Measurements from ENCODE around the gene LPCAT3. TPM values are rescaled to one million over a fixed set of nuclear protein-coding genes. Genes with fewer than 3 reads are reported as not detected.

LPCAT3 gene
- total RNA-seq, 1 experiment from 2014 or later: 45.8 TPM

GRCh38 chr12:6958609-6959057, 59.6 kb downstream of the LPCAT3 start:
- H3K4me2 ChIP-seq (ENCODE audit: low read length): no peak overlapping the region
- no peaks in the 10 kb centered on the region for H3K27me3 ChIP-seq (ENCODE audit: insufficient read depth, low read length)
- DNase-seq (ENCODE audit: low read depth, low spot score) (no peak), ATAC-seq (no peak)
- H3K79me2 ChIP-seq (ENCODE audit: insufficient read depth, low read length): peaks cover 7% of the 10 kb centered on the region
- no peak for TF ChIP-seq TCF7L2 (IDR thresholded peaks at IDR 0.05; ENCODE audit: borderline replicate concordance, extremely low read depth, insufficient read depth, insufficient read length)
- no peak for TF ChIP-seq ATF3 (IDR thresholded peaks at IDR 0.05)
- no peak for TF ChIP-seq POLR2A (IDR thresholded peaks at IDR 0.05; ENCODE audit: borderline replicate concordance, extremely low read depth, insufficient read depth, insufficient read length)
- no peak overlapping the region for H3K27ac ChIP-seq (ENCODE audit: low read depth, low read length)
- ChIA-PET RAD21 (ENCODE audit: low non-redundant PET in 1 of 2, low total read pairs in 2 of 2, uncharacterized antibody in 2 of 2, unreplicated experiment in 2 of 2) (no interaction called here), CTCF (no interaction called here), POLR2A (interaction anchor here (9.9 kb wide), 1 partner anchor 12 kb away, joined by 269 read pairs; the partner anchor contains the start of genes C12orf57 and RNU7-1)
- H2AFZ ChIP-seq (ENCODE audit: low read depth, low read length, poor library complexity, severe bottlenecking): no peak overlapping the region
- no peaks in the 10 kb centered on the region for H4K20me1 ChIP-seq (ENCODE audit: insufficient read depth)
- no peaks in the 10 kb centered on the region for H3K9me2 ChIP-seq (ENCODE audit: insufficient read depth)
- no peak overlapping the region for H3K4me3 ChIP-seq (replicated peaks in 1 of 2; ENCODE audit: low read depth in 1 of 2, low read length in 2 of 2)
- BruUV-seq (replicated peaks): no TSS peak
- no peak overlapping the region for H3K9ac ChIP-seq (ENCODE audit: low read length)
- H3K9me3 ChIP-seq (ENCODE audit: control insufficient read depth in 1 of 2, insufficient read depth in 1 of 2, low read depth in 1 of 2, low read length in 2 of 2): no peaks in the 10 kb centered on the region
- no peaks in the 10 kb centered on the region; a peak in 1 of 4 replicates for H3K36me3 ChIP-seq (ENCODE audit: control insufficient read depth in 1 of 2, insufficient read depth in 2 of 2, low read length in 2 of 2)
- intact Hi-C loops (cut with micrococcal nuclease): no loop called here
- H3K4me1 ChIP-seq (ENCODE audit: control insufficient read depth in 1 of 2, insufficient read depth in 2 of 2, low read length in 2 of 2): peaks cover 15 to 27% of the 10 kb centered on the region in 2 experiments

GRCh38 chr12:6957741-6958608, 60.3 kb downstream of the LPCAT3 start:
- H3K4me2 ChIP-seq (ENCODE audit: low read length): no peak overlapping the region
- no peaks in the 10 kb centered on the region for H4K20me1 ChIP-seq (ENCODE audit: insufficient read depth)
- H3K4me3 ChIP-seq (replicated peaks in 1 of 2; ENCODE audit: low read depth in 1 of 2, low read length in 2 of 2): no peak overlapping the region
- H3K79me2 ChIP-seq (ENCODE audit: insufficient read depth, low read length): peaks cover under 1% of the 10 kb centered on the region; the same call in 1 of the 2 replicates
- H3K9me2 ChIP-seq (ENCODE audit: insufficient read depth): no peaks in the 10 kb centered on the region
- DNase-seq (ENCODE audit: low read depth, low spot score) (no peak), ATAC-seq (no peak)
- H3K36me3 ChIP-seq (ENCODE audit: control insufficient read depth in 1 of 2, insufficient read depth in 2 of 2, low read length in 2 of 2): no peaks in the 10 kb centered on the region
- H3K27ac ChIP-seq (ENCODE audit: low read depth, low read length): no peak overlapping the region
- intact Hi-C loops (cut with micrococcal nuclease): no loop called here
- RAD21 ChIA-PET (ENCODE audit: low non-redundant PET in 1 of 2, low total read pairs in 2 of 2, uncharacterized antibody in 2 of 2, unreplicated experiment in 2 of 2): no interaction called here
- POLR2A ChIA-PET: interaction anchor here (9.9 kb wide), 1 partner anchor 11 kb away, joined by 269 read pairs; the partner anchor contains the start of genes C12orf57 and RNU7-1
- BruUV-seq (replicated peaks): no TSS peak
- no peaks in the 10 kb centered on the region for H3K9me3 ChIP-seq (ENCODE audit: control insufficient read depth in 1 of 2, insufficient read depth in 1 of 2, low read depth in 1 of 2, low read length in 2 of 2)
- no peaks in the 10 kb centered on the region for H3K27me3 ChIP-seq (ENCODE audit: insufficient read depth, low read length)
- H2AFZ ChIP-seq (ENCODE audit: low read depth, low read length, poor library complexity, severe bottlenecking): no peak overlapping the region
- CTCF ChIA-PET: no interaction called here
- no peak overlapping the region for H3K9ac ChIP-seq (ENCODE audit: low read length)
- peaks cover 15 to 27% of the 10 kb centered on the region in 2 experiments for H3K4me1 ChIP-seq (ENCODE audit: control insufficient read depth in 1 of 2, insufficient read depth in 2 of 2, low read length in 2 of 2)
- TF ChIP-seq ZBTB33 (IDR thresholded peaks at IDR 0.05; ENCODE audit: extremely low read depth, insufficient replicate concordance, low read length): no peak
- no peak for TF ChIP-seq ZNF274 (IDR thresholded peaks at IDR 0.05; ENCODE audit: low read depth, low read length)
- TF ChIP-seq ZFX (IDR thresholded peaks at IDR 0.05): no peak
- no peak for TF ChIP-seq EGR1 (IDR thresholded peaks at IDR 0.05; ENCODE audit: low read depth)
- no peak for TF ChIP-seq YY1 (IDR thresholded peaks at IDR 0.05; ENCODE audit: extremely low read depth, insufficient replicate concordance, low read depth, low read length)
- no peak for TF ChIP-seq POLR2AphosphoS5 (IDR thresholded peaks at IDR 0.05; ENCODE audit: low read depth, low read length)
- TF ChIP-seq CBX3 (IDR thresholded peaks at IDR 0.05; ENCODE audit: low read depth): no peak
- no peak for TF ChIP-seq SRF (IDR thresholded peaks at IDR 0.05; ENCODE audit: low read depth)
- TF ChIP-seq POLR2A (IDR thresholded peaks at IDR 0.05; ENCODE audit: borderline replicate concordance, extremely low read depth, insufficient read depth, insufficient read length): no peak
- no peak for TF ChIP-seq TCF7L2 (IDR thresholded peaks at IDR 0.05; ENCODE audit: borderline replicate concordance, extremely low read depth, insufficient read depth, insufficient read length)
- no peak for TF ChIP-seq ELF1 (IDR thresholded peaks at IDR 0.05; ENCODE audit: borderline replicate concordance, low read depth)
- TF ChIP-seq ATF3 (IDR thresholded peaks at IDR 0.05): no peak
- TF ChIP-seq CEBPB (IDR thresholded peaks at IDR 0.05; ENCODE audit: low read depth): no peak

Measured in HCT116 (cell line).